HG03066 (cell line): Measurements from ENCODE around the gene C1orf35.

Experiments used
- ATAC-seq: cut with Tn5 transposase; IDR thresholded peaks from one replicate; pipeline ENCODE4 v1.9.1; 2021; ENCODE audit warnings: low read depth; ENCODE audit not compliant: unreplicated experiment

Gene C1orf35

GRCh38 chr1:228082214-228082917 is 20.8 kb downstream of the C1orf35 start, which contains the start of gene ARF1:
Gene ARF1 (plus strand): TSS chr1:228082708. CDS start chr1:228097115, 14,407 bp downstream.
- ATAC-seq, result peak; percentile 65

- ATAC-seq, result peak; percentile 24
Observed at GRCh38 chr1:228081578-228082213, 21.4 kb downstream of the C1orf35 start.

- ATAC-seq, result no peak
Observed at GRCh38 chr1:228081144-228081543, 22.0 kb downstream of the C1orf35 start.

- no peak for ATAC-seq
Observed at GRCh38 chr1:228079601-228080263, 23.4 kb downstream of the C1orf35 start.

GRCh38 chr1:228079013-228079412 is 24.1 kb downstream of the C1orf35 start:
- ATAC-seq, result no peak

- ATAC-seq, result no peak
Observed at GRCh38 chr1:228077565-228078330, 25.4 kb downstream of the C1orf35 start.

- ATAC-seq, result no peak
Observed at GRCh38 chr1:228076796-228077430, 26.2 kb downstream of the C1orf35 start.

GRCh38 chr1:228075801-228076271 is 27.3 kb downstream of the C1orf35 start:
- ATAC-seq, result no peak

GRCh38 chr1:228074954-228075730 is 28.0 kb downstream of the C1orf35 start:
- no peak for ATAC-seq

- ATAC-seq, result no peak
Observed at GRCh38 chr1:228073857-228074545, 29.1 kb downstream of the C1orf35 start.

GRCh38 chr1:228073061-228073856 is 29.9 kb downstream of the C1orf35 start:
- no peak for ATAC-seq

GRCh38 chr1:228072658-228073043 is 30.5 kb downstream of the C1orf35 start:
- no peak for ATAC-seq

GRCh38 chr1:228071839-228072657 is 31.1 kb downstream of the C1orf35 start:
- no peak for ATAC-seq

- no peak for ATAC-seq
Observed at GRCh38 chr1:228070851-228071250, 32.3 kb downstream of the C1orf35 start.

GRCh38 chr1:228070173-228070572 is 33.0 kb downstream of the C1orf35 start:
- no peak for ATAC-seq

- no peak for ATAC-seq
Observed at GRCh38 chr1:228068359-228068758, 34.8 kb downstream of the C1orf35 start.

GRCh38 chr1:228066891-228067654 is 36.1 kb downstream of the C1orf35 start:
- ATAC-seq, result no peak
